Mesenchymal stem cell (in vitro differentiated cells and primary cell): Measurements from ENCODE around the gene NFAT5.
"Not testable (repeated sequence)": the region's sequence is repeated elsewhere in the genome, so short reads cannot be mapped to it uniquely, and the experiment has no call there.

ENCODE experiments used
- DNase-seq: peaks from one replicate; pipeline ENCODE4 v3.0.0-alpha.2; 2013
- H2AFZ ChIP-seq: one replicate; pipeline ENCODE4 v1.6.1; 2013; ENCODE audit warnings: low read depth, mild to moderate bottlenecking, control low read depth, inconsistent platforms, low read length, moderate library complexity
- H2AK5ac ChIP-seq: 2 replicates; pipeline ENCODE4 v1.6.1; 2013; ENCODE audit warnings: low read length, moderate library complexity, mild to moderate bottlenecking, inconsistent platforms; ENCODE audit not compliant: severe bottlenecking
- H2BK120ac ChIP-seq: one replicate; pipeline ENCODE4 v1.6.1; 2013; ENCODE audit warnings: low read depth, mild to moderate bottlenecking, inconsistent platforms, low read length, moderate library complexity
- H2BK12ac ChIP-seq, 2 experiments: one replicate each; pipeline ENCODE4 v1.6.1; 2013; ENCODE audit warnings: inconsistent platforms in 2 of 2, low read length in 2 of 2, mild to moderate bottlenecking in 2 of 2, moderate library complexity in 2 of 2, control low read depth in 1 of 2
- H2BK15ac ChIP-seq: one replicate; pipeline ENCODE4 v1.6.1; 2013; ENCODE audit warnings: mild to moderate bottlenecking, low read depth, inconsistent platforms; ENCODE audit not compliant: poor library complexity, severe bottlenecking
- H2BK5ac ChIP-seq: 2 replicates; pipeline ENCODE4 v1.6.1; 2013; ENCODE audit warnings: low read depth, mild to moderate bottlenecking, low read length, control low read depth, inconsistent platforms; ENCODE audit not compliant: poor library complexity, severe bottlenecking
- H3K14ac ChIP-seq, 2 experiments: one replicate each; pipeline ENCODE4 v1.6.1; 2013; ENCODE audit warnings: inconsistent platforms in 2 of 2, low read length in 2 of 2, control low read depth in 1 of 2, mild to moderate bottlenecking in 1 of 2, moderate library complexity in 1 of 2
- H3K18ac ChIP-seq, 2 experiments: one replicate each; pipeline ENCODE4 v1.6.1; 2013; ENCODE audit warnings: inconsistent platforms in 2 of 2, low read length in 2 of 2, control low read depth in 1 of 2, low read depth in 1 of 2, mild to moderate bottlenecking in 1 of 2
- H3K23ac ChIP-seq, 2 experiments: one replicate each; pipeline ENCODE4 v1.6.1; 2013; ENCODE audit warnings: inconsistent platforms in 2 of 2, low read length in 2 of 2, mild to moderate bottlenecking in 2 of 2, moderate library complexity in 2 of 2, control low read depth in 1 of 2
- H3K27ac ChIP-seq: 2 replicates; pipeline ENCODE4 v1.5.1; 2013; ENCODE audit warnings: mild to moderate bottlenecking, moderate library complexity, low read length, control low read depth, inconsistent platforms; ENCODE audit not compliant: poor library complexity, severe bottlenecking
- H3K27me3 ChIP-seq, 2 experiments: 2 replicates each; pipeline versions ENCODE4 v1.6.1 to v1.7.0; 2013; ENCODE audit warnings: low read length in 2 of 2, mild to moderate bottlenecking in 2 of 2, moderate library complexity in 2 of 2, control low read depth in 1 of 2, inconsistent platforms in 1 of 2; ENCODE audit not compliant: control insufficient read depth in 1 of 2, insufficient read depth in 1 of 2
- H3K36me3 ChIP-seq, 2 experiments: 2 replicates each; pipeline versions ENCODE4 v1.6.1 to v1.7.0; 2013; ENCODE audit warnings: low read length in 2 of 2, control low read depth in 1 of 2, inconsistent platforms in 1 of 2, low read depth in 1 of 2, mild to moderate bottlenecking in 1 of 2; ENCODE audit not compliant: insufficient read depth in 2 of 2, control insufficient read depth in 1 of 2
- H3K4ac ChIP-seq, 2 experiments: one replicate each; pipeline ENCODE4 v1.6.1; 2013; ENCODE audit warnings: inconsistent platforms in 2 of 2, low read length in 2 of 2, mild to moderate bottlenecking in 2 of 2, moderate library complexity in 2 of 2, control low read depth in 1 of 2, low read depth in 1 of 2
- H3K4me1 ChIP-seq: 2 replicates; pipeline ENCODE4 v1.6.1; 2013; ENCODE audit warnings: low read depth, low read length, control low read depth; ENCODE audit not compliant: control insufficient read depth, insufficient read depth
- H3K4me2 ChIP-seq: 2 replicates; pipeline ENCODE4 v1.6.1; 2013; ENCODE audit warnings: low read length, mild to moderate bottlenecking, inconsistent platforms; ENCODE audit not compliant: poor library complexity, severe bottlenecking
- H3K4me3 ChIP-seq, 2 experiments: 2 replicates each; pipeline versions ENCODE4 v1.5.1 to v1.7.0; 2013; ENCODE audit warnings: low read length in 2 of 2, mild to moderate bottlenecking in 2 of 2, control low read depth in 1 of 2, low read depth in 1 of 2; ENCODE audit not compliant: insufficient read depth in 1 of 2
- H3K79me1 ChIP-seq: replicated peaks from 2 replicates; pipeline ENCODE4 v1.6.1; 2013; ENCODE audit warnings: mild to moderate bottlenecking, control low read depth, low read length, inconsistent platforms; ENCODE audit not compliant: poor library complexity, severe bottlenecking
- H3K9ac ChIP-seq: 2 replicates; pipeline ENCODE4 v1.7.0; 2013; ENCODE audit warnings: mild to moderate bottlenecking, low read length, moderate library complexity
- H3K9me3 ChIP-seq: 2 replicates; pipeline ENCODE4 v1.7.0; 2013; ENCODE audit warnings: mild to moderate bottlenecking, low read length; ENCODE audit not compliant: control insufficient read depth
- H4K8ac ChIP-seq: one replicate; pipeline ENCODE4 v1.6.1; 2013; ENCODE audit warnings: inconsistent platforms, mild to moderate bottlenecking, low read length, moderate library complexity
- H4K91ac ChIP-seq: one replicate; pipeline ENCODE4 v1.6.1; 2013; ENCODE audit warnings: mild to moderate bottlenecking, low read length, inconsistent platforms
- WGBS: methylation state at CpG from one replicate; pipeline ENCODE4 v1.1.7; 2013; ENCODE audit warnings: mixed read lengths; 5-methylcytosine and 5-hydroxymethylcytosine counted together

NFAT5 gene

DNA sequence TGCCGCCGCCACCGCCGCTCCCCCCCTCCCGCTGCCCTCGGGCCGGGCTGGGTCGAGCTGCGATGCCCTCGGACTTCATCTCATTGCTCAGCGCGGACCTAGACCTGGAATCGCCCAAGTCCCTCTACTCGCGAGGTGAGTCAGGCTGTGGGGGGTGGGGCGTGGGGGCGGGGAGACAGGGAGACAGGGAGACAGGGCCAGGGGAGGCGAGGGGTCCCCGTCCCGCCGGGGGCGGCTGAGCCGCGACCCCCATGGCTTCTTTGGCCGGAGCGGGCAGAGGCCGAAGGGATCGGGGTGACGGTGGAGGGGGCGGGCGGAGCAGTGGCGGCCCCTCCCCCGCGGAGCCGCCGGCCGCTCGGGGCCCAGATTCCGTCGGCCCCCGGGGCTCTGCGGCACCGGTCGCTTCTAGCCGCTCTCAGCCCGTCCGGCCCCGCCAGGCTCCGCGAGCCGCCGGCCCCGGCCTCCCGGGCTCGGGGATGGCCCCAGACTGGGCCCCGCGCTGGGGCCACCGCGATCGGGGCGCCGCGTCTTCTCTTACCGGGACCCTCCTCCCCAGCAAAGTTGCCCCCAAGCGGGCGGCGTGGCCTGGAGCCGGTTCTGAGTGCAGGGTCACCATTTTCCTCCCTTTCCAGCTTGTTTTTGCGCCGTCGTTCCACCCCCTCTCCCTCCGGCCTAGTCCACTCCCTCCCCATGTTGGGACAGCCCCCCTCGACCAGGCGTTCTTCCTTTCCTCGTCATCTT lies 644 bp downstream of the NFAT5 start:
- peak overlapping the region; percentile 94 for H4K8ac ChIP-seq
- H3K27ac ChIP-seq, result peak overlapping the region; percentile 97
- peak overlapping the region; percentile 98 to 100 for H3K18ac ChIP-seq
- H3K79me1 ChIP-seq, result peaks cover 1% of the 10 kb centered on the region
- H3K4me2 ChIP-seq, result peak overlapping the region; percentile 87
- peak overlapping the region in 1 of 2 experiments; percentile 97 for H2BK12ac ChIP-seq
- H2AK5ac ChIP-seq, result peak overlapping the region; percentile 51
- H3K23ac ChIP-seq, result peak overlapping the region; percentile 67 to 99
- peak overlapping the region; percentile 82 for H2AFZ ChIP-seq
- H3K4me3 ChIP-seq, result peak overlapping the region; percentile 88 to 100
- WGBS, result under 1% methylated on average over 53 of the region's 75 CpGs
- peak overlapping the region; percentile 92 for H2BK120ac ChIP-seq
- H3K4ac ChIP-seq, result peak overlapping the region; percentile 97 to 99
- peak overlapping the region; percentile 98 for H2BK15ac ChIP-seq
- peak overlapping the region; percentile 95 to 100 for H3K14ac ChIP-seq
- H3K9ac ChIP-seq, result peak overlapping the region; percentile 96
- H3K9me3 ChIP-seq, result no peaks in the 10 kb centered on the region
- H3K4me1 ChIP-seq, result peaks cover 4% of the 10 kb centered on the region
- DNase-seq, result peak; percentile 80
- no peaks in the 10 kb centered on the region for H3K27me3 ChIP-seq
- peaks cover 0 to 23% of the 10 kb centered on the region in 2 experiments for H3K36me3 ChIP-seq
- peak overlapping the region; percentile 97 for H2BK5ac ChIP-seq
- H4K91ac ChIP-seq, result peak overlapping the region; percentile 98

DNA sequence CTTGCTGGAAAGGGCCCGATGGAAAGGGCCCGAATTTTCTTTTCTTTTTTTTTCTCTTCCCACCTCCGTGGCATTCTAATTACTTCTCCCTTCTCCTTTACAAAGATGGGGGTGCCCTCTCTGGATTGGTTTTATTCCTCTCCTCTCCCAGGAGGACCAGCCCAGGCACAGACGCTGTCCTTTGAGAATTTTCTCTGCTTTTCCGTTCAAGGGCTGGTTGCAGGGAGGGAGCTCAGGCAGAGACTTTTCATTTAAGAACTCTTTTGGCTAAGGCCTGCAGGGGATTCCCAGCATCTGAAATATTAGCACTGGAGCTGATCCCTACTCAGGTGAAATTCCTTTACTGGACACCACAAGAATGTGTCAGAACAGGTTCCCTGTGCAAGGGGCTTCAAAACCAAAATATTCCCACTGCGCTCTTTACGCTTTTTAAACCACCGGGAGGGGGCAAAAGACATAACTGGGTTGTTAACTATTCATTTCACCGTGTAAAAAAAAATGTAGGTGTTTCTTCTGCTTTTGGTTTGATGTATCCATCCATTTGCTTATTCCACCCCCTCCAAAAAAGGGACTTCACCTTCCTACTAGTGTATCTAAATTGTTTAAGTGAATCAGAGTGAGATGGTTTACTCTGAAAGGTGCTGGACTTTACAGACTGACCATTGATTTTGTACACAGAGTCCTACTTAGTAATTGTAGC lies 1.4 kb downstream of the NFAT5 start:
- H2AK5ac ChIP-seq, result no peak overlapping the region
- no peak overlapping the region for H4K91ac ChIP-seq
- no peak for DNase-seq
- H3K4me1 ChIP-seq, result peaks cover 4% of the 10 kb centered on the region
- H3K4me2 ChIP-seq, result peak overlapping the region; percentile 87
- H3K27me3 ChIP-seq, result no peaks in the 10 kb centered on the region
- peak overlapping the region in 1 of 2 experiments; percentile 72 for H3K23ac ChIP-seq
- H3K9ac ChIP-seq, result peak overlapping the region; percentile 96
- peak overlapping the region; percentile 98 to 100 for H3K18ac ChIP-seq
- no peak overlapping the region for H2BK12ac ChIP-seq
- peak overlapping the region; percentile 67 to 97 for H3K4ac ChIP-seq
- H3K9me3 ChIP-seq, result no peaks in the 10 kb centered on the region
- H3K79me1 ChIP-seq, result peaks cover 1% of the 10 kb centered on the region
- no peak overlapping the region for H2BK15ac ChIP-seq
- H3K4me3 ChIP-seq, result peak overlapping the region; percentile 88 to 100
- no peak overlapping the region for H2AFZ ChIP-seq
- H2BK120ac ChIP-seq, result no peak overlapping the region
- peaks cover 0 to 24% of the 10 kb centered on the region in 2 experiments for H3K36me3 ChIP-seq
- no peak overlapping the region for H4K8ac ChIP-seq
- H3K14ac ChIP-seq, result no peak overlapping the region
- no peak overlapping the region for H2BK5ac ChIP-seq
- 3% methylated on average over 5 of the region's 9 CpGs for WGBS
- peak overlapping the region; percentile 96 for H3K27ac ChIP-seq

DNA sequence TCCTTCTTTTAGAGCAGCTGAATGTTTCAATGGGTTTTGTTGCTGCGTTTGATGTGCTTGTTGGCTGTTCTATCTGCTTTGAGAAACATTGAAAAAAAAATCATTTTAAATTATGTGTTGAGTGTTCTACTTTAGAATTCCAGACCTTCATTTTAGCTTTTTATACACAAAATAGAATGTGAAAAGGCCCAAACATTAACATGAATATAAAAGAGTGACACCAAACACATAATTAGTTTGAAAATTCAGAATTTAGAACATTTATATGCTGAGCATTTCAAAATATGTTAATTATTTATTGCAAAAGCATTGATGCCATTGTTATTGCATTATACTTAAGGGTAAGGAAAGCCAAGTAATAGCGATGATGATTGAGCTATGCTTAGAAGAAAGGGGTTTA lies 2.9 kb downstream of the NFAT5 start:
- no peak overlapping the region for H2AK5ac ChIP-seq
- no peak for DNase-seq

GRCh38 chr16:69578771-69579170 lies 13.0 kb downstream of the NFAT5 start:
- not testable (repeated sequence) for H3K27ac ChIP-seq, H2AFZ ChIP-seq, H3K4me3 ChIP-seq, H4K91ac ChIP-seq, H2BK5ac ChIP-seq, H3K4ac ChIP-seq, H3K9me3 ChIP-seq, H3K23ac ChIP-seq, H2AK5ac ChIP-seq, H2BK12ac ChIP-seq, H2BK120ac ChIP-seq, DNase-seq, H3K79me1 ChIP-seq, H3K4me1 ChIP-seq, H3K18ac ChIP-seq, H4K8ac ChIP-seq, H3K9ac ChIP-seq, H2BK15ac ChIP-seq, H3K27me3 ChIP-seq, H3K4me2 ChIP-seq, H3K14ac ChIP-seq
- 94% methylated on average over 6 of the region's 9 CpGs for WGBS
- peaks cover 14 to 43% of the 10 kb centered on the region in 2 experiments for H3K36me3 ChIP-seq

More for the DNA sequence above, 2.9 kb downstream of the NFAT5 start:
- Histone ChIP-seq H3K79me1 (no peaks in the 10 kb centered on the region), H3K14ac (no peak overlapping the region), H2AFZ (no peak overlapping the region), H3K4me3 (peak overlapping the region in 1 of 2 experiments; percentile 88), H4K91ac (no peak overlapping the region), H3K4me2 (peak overlapping the region; percentile 22), H3K4ac (no peak overlapping the region), H3K23ac (no peak overlapping the region), H2BK15ac (no peak overlapping the region), H2BK5ac (no peak overlapping the region), H3K18ac (no peak overlapping the region), H3K27ac (no peak overlapping the region), H3K9ac (peak overlapping the region; percentile 65), H3K4me1 (peaks cover 4% of the 10 kb centered on the region), H2BK120ac (no peak overlapping the region), H4K8ac (no peak overlapping the region), H3K9me3 (no peaks in the 10 kb centered on the region), H2BK12ac (no peak overlapping the region), H3K27me3 (no peaks in the 10 kb centered on the region), H3K36me3 (peaks cover 0 to 27% of the 10 kb centered on the region in 2 experiments)
- WGBS, result 86% methylated on average over 1 of the region's 2 CpGs
